HepG2 (cell line): ENCODE data around the gene TANGO6. TPM values are rescaled to one million over a fixed set of nuclear protein-coding genes. Genes with fewer than 3 reads are reported as not detected.
A peak's percentile ranks its signal among the peaks of the same experiment; 100 is the strongest.

Experiments
- ARNTL ChIP-seq: sonication (generic); formaldehyde crosslinking; IDR thresholded peaks from 2 replicates; pipeline ENCODE4 v1.4.0; 2020; ENCODE audit warnings: mild to moderate bottlenecking, missing genetic modification reagents
- MTA1 ChIP-seq: sonication (generic); formaldehyde crosslinking; IDR thresholded peaks from 2 replicates; pipeline ENCODE4 v1.4.0; 2020; ENCODE audit warnings: missing genetic modification reagents, mild to moderate bottlenecking, borderline replicate concordance
- NONO ChIP-seq, 2 experiments: fragments of 450-650 bp in 1 of 2; sonication (generic) in 1 of 2; formaldehyde crosslinking in 1 of 2; IDR thresholded peaks in 1 of 2; conservative IDR thresholded peaks in 1 of 2; 2 replicates each; pipeline versions ENCODE4 v1.6.1 to v1.8.0; 2017 to 2022; ENCODE audit warnings: mild to moderate bottlenecking in 1 of 2, missing genetic modification reagents in 1 of 2, moderate library complexity in 1 of 2
- SIN3B ChIP-seq: fragments of 150-350 bp; IDR thresholded peaks from 2 replicates; pipeline ENCODE4 v1.6.1; 2014; ENCODE audit warnings: low read length
- STAT5B ChIP-seq: sonication (generic); formaldehyde crosslinking; IDR thresholded peaks from 2 replicates; pipeline ENCODE4 v1.4.0; 2020; ENCODE audit warnings: missing genetic modification reagents
- TRIM24 ChIP-seq: sonication (generic); formaldehyde crosslinking; IDR thresholded peaks from 2 replicates; pipeline ENCODE4 v1.8.0; 2022; ENCODE audit warnings: mild to moderate bottlenecking, missing genetic modification reagents
- ZNF124 ChIP-seq: sonication (generic); formaldehyde crosslinking; IDR thresholded peaks from 2 replicates; pipeline ENCODE4 v1.4.0; 2020; ENCODE audit warnings: missing genetic modification reagents
- ZNF589 ChIP-seq: sonication (generic); formaldehyde crosslinking; conservative IDR thresholded peaks from 2 replicates; pipeline ENCODE4 v1.8.0; 2022; ENCODE audit warnings: mild to moderate bottlenecking, moderate library complexity, missing genetic modification reagents
- ZNF816 ChIP-seq: sonication (generic); formaldehyde crosslinking; IDR thresholded peaks from 2 replicates; pipeline ENCODE4 v1.8.0; 2022; ENCODE audit warnings: missing genetic modification reagents, mild to moderate bottlenecking, borderline replicate concordance
- polyA plus RNA-seq, 8 experiments: library from polyadenylated mRNA; depleted of rRNA in 3 of 8; stranded (reverse) in 7 of 8; unstranded in 1 of 8; fragments of >200 nt; fragmentation: Illumina TruSeq in 4 of 8; extraction: Trizol in 4 of 8; gene quantifications; 2 replicates each; pipeline versions ENCODE4 v1.2.1 to v1.2.3, GENCODE V29; 2011 to 2016; ENCODE audit warnings: low read depth in 4 of 8, missing spikeins in 1 of 8, mixed read lengths in 1 of 8; ENCODE audit not compliant: insufficient read depth in 1 of 8
- total RNA-seq, 5 experiments: library from RNA; depleted of rRNA; stranded (reverse); fragments of >200 nt; fragmentation: Illumina TruSeq; extraction: Trizol; gene quantifications; 2 replicates each; pipeline ENCODE4 v1.2.3, GENCODE V29; 2016; ENCODE audit warnings: low read depth in 1 of 5
- TF ChIP-seq, protein P1 (sequence below): sonication (generic); formaldehyde crosslinking; IDR thresholded peaks from 2 replicates; pipeline ENCODE4 v1.5.0; 2020; ENCODE audit warnings: mild to moderate bottlenecking, missing genetic modification reagents
- TF ChIP-seq, protein P2 (sequence below): sonication (generic); formaldehyde crosslinking; IDR thresholded peaks from 2 replicates; pipeline ENCODE4 v1.5.0; 2020; ENCODE audit warnings: mild to moderate bottlenecking, missing genetic modification reagents
- TF ChIP-seq, protein P3 (sequence below), 2 experiments: sonication (generic) in 1 of 2; formaldehyde crosslinking in 1 of 2; IDR thresholded peaks; 2 replicates each; pipeline versions ENCODE4 v1.5.1 to v1.6.1; 2011 to 2020; ENCODE audit warnings: borderline replicate concordance in 1 of 2, low read depth in 1 of 2, low read length in 1 of 2, mild to moderate bottlenecking in 1 of 2, missing genetic modification reagents in 1 of 2, moderate library complexity in 1 of 2
- TF ChIP-seq, protein P4 (sequence below): sonication (generic); formaldehyde crosslinking; IDR thresholded peaks from 2 replicates; pipeline ENCODE4 v1.5.0; 2020; ENCODE audit warnings: mild to moderate bottlenecking, missing genetic modification reagents, borderline replicate concordance
- TF ChIP-seq, protein P5 (sequence below): sonication (generic); formaldehyde crosslinking; IDR thresholded peaks from 2 replicates; pipeline ENCODE4 v1.5.1; 2020; ENCODE audit warnings: missing genetic modification reagents, mild to moderate bottlenecking, borderline replicate concordance

TANGO6 gene
- total and polyA plus RNA-seq, 2 of the 13 experiments (the other 11 are each of a cell fraction or from before 2014, with no cell fraction given) = 7.2 to 13.3 TPM

DNA sequence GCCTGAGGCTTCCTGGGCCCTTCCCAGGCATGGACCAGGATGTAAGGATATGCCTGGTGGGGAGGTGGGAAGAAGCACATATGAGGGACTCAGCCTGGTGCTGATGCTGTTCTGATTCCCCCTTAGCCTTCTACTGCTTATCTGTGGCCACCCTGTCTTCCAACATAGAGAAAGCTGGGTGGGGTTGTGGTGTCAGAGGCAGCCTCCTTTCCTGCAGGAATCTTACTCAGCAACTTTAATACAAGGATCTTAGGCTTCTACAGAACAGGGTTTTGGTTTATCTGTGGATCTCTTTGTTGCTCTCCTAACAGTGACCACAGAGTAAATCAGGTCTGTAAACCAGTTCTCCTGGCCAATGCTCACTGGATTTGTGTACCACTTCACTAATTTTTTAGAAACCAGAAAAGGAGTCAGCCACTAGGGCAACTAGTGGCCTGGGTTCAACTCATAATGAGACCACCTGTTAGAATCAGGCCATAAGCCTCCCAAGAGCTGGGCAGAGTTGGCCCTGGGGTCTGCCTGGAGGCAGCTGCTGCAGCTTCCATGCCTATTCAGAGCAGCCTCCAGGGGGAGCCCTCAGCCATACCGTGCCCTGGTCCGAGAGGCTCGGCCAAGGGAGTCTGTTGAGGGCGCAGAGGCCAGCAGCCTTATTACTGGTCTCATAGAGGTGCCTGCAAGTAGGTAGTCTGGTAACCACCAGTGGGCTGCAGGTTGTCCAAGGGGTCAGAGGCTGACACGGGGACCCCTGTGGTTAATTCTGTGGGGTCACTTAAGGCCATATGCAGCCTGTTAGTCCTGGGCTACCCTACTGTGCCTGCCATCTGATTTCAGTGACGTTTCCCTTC, 269.2 kb downstream of the TANGO6 start (continued):
- TF ChIP-seq, protein P1, sequence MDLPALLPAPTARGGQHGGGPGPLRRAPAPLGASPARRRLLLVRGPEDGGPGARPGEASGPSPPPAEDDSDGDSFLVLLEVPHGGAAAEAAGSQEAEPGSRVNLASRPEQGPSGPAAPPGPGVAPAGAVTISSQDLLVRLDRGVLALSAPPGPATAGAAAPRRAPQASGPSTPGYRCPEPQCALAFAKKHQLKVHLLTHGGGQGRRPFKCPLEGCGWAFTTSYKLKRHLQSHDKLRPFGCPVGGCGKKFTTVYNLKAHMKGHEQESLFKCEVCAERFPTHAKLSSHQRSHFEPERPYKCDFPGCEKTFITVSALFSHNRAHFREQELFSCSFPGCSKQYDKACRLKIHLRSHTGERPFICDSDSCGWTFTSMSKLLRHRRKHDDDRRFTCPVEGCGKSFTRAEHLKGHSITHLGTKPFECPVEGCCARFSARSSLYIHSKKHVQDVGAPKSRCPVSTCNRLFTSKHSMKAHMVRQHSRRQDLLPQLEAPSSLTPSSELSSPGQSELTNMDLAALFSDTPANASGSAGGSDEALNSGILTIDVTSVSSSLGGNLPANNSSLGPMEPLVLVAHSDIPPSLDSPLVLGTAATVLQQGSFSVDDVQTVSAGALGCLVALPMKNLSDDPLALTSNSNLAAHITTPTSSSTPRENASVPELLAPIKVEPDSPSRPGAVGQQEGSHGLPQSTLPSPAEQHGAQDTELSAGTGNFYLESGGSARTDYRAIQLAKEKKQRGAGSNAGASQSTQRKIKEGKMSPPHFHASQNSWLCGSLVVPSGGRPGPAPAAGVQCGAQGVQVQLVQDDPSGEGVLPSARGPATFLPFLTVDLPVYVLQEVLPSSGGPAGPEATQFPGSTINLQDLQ (CRISPR knock-in tag) = no peak
- TF ChIP-seq SIN3B (no peak), ZNF589 (CRISPR knock-in tag) (no peak), TRIM24 (CRISPR knock-in tag) (no peak), ARNTL (no peak), STAT5B (CRISPR knock-in tag) (no peak), ZNF124 (CRISPR knock-in tag) (no peak), MTA1 (CRISPR knock-in tag) (no peak), ZNF816 (CRISPR knock-in tag) (no peak), NONO (IDR thresholded peaks at IDR 0.05) (no peak), NONO (CRISPR knock-in tag; conservative IDR thresholded peaks at IDR 0.05) (0 out of 2 replicates have a peak, but pooled peaks have one; percentile 36)
- TF ChIP-seq, protein P2, sequence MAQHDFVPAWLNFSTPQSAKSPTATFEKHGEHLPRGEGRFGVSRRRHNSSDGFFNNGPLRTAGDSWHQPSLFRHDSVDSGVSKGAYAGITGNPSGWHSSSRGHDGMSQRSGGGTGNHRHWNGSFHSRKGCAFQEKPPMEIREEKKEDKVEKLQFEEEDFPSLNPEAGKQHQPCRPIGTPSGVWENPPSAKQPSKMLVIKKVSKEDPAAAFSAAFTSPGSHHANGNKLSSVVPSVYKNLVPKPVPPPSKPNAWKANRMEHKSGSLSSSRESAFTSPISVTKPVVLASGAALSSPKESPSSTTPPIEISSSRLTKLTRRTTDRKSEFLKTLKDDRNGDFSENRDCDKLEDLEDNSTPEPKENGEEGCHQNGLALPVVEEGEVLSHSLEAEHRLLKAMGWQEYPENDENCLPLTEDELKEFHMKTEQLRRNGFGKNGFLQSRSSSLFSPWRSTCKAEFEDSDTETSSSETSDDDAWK (CRISPR knock-in tag) = no peak
- TF ChIP-seq, protein P3, sequence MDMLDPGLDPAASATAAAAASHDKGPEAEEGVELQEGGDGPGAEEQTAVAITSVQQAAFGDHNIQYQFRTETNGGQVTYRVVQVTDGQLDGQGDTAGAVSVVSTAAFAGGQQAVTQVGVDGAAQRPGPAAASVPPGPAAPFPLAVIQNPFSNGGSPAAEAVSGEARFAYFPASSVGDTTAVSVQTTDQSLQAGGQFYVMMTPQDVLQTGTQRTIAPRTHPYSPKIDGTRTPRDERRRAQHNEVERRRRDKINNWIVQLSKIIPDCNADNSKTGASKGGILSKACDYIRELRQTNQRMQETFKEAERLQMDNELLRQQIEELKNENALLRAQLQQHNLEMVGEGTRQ (IDR thresholded peaks at IDR 0.05; ENCODE audit: low read depth, low read length) = no peak
- TF ChIP-seq, protein P3 (CRISPR knock-in tag; IDR thresholded peaks at IDR 0.05; ENCODE audit: borderline replicate concordance) = no peak
- TF ChIP-seq, protein P4, sequence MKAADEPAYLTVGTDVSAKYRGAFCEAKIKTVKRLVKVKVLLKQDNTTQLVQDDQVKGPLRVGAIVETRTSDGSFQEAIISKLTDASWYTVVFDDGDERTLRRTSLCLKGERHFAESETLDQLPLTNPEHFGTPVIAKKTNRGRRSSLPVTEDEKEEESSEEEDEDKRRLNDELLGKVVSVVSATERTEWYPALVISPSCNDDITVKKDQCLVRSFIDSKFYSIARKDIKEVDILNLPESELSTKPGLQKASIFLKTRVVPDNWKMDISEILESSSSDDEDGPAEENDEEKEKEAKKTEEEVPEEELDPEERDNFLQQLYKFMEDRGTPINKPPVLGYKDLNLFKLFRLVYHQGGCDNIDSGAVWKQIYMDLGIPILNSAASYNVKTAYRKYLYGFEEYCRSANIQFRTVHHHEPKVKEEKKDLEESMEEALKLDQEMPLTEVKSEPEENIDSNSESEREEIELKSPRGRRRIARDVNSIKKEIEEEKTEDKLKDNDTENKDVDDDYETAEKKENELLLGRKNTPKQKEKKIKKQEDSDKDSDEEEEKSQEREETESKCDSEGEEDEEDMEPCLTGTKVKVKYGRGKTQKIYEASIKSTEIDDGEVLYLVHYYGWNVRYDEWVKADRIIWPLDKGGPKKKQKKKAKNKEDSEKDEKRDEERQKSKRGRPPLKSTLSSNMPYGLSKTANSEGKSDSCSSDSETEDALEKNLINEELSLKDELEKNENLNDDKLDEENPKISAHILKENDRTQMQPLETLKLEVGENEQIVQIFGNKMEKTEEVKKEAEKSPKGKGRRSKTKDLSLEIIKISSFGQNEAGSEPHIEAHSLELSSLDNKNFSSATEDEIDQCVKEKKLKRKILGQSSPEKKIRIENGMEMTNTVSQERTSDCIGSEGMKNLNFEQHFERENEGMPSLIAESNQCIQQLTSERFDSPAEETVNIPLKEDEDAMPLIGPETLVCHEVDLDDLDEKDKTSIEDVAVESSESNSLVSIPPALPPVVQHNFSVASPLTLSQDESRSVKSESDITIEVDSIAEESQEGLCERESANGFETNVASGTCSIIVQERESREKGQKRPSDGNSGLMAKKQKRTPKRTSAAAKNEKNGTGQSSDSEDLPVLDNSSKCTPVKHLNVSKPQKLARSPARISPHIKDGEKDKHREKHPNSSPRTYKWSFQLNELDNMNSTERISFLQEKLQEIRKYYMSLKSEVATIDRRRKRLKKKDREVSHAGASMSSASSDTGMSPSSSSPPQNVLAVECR (CRISPR knock-in tag) = 0 out of 2 replicates have a peak, but pooled peaks have one; percentile 23
- TF ChIP-seq, protein P5, sequence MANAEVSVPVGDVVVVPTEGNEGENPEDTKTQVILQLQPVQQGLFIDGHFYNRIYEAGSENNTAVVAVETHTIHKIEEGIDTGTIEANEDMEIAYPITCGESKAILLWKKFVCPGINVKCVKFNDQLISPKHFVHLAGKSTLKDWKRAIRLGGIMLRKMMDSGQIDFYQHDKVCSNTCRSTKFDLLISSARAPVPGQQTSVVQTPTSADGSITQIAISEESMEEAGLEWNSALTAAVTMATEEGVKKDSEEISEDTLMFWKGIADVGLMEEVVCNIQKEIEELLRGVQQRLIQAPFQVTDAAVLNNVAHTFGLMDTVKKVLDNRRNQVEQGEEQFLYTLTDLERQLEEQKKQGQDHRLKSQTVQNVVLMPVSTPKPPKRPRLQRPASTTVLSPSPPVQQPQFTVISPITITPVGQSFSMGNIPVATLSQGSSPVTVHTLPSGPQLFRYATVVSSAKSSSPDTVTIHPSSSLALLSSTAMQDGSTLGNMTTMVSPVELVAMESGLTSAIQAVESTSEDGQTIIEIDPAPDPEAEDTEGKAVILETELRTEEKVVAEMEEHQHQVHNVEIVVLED (CRISPR knock-in tag) = no peak
